NCI-H345 (cell line): ENCODE data around the gene SRSF1.
"Not testable (repeated sequence)": the region's sequence is repeated elsewhere in the genome, so short reads cannot be mapped to it uniquely, and the experiment has no call there.

Experiments
- DNase-seq: peaks from one replicate; lab custom pipeline; 2025; lab: John Stamatoyannopoulos, UW

Gene SRSF1

GRCh38 chr17:57965521-57966160 lies 41.4 kb downstream of the SRSF1 start:
- no peak for DNase-seq

GRCh38 chr17:57963149-57963511 lies 43.9 kb downstream of the SRSF1 start:
- no peak for DNase-seq

- DNase-seq: no peak
Observed at GRCh38 chr17:57962279-57963148, 44.5 kb downstream of the SRSF1 start.

- DNase-seq: no peak
Observed at GRCh38 chr17:57959929-57960328, 47.1 kb downstream of the SRSF1 start.

- not testable (repeated sequence) for DNase-seq
Observed at GRCh38 chr17:57958391-57958790, 48.7 kb downstream of the SRSF1 start.

- DNase-seq: no peak
Observed at GRCh38 chr17:57957886-57958285, 49.2 kb downstream of the SRSF1 start.

- DNase-seq: no peak
Observed at GRCh38 chr17:57957120-57957850, 49.8 kb downstream of the SRSF1 start.

GRCh38 chr17:57956291-57957119 lies 50.5 kb downstream of the SRSF1 start:
- no peak for DNase-seq

GRCh38 chr17:57955183-57955931 lies 51.7 kb downstream of the SRSF1 start, which contains the start of gene CUEDC1:
Gene CUEDC1, minus strand, starts transcription at chr17:57955412. Its CDS starts 69,848 bp downstream, at chr17:57885564.
- peak; percentile 50 for DNase-seq

GRCh38 chr17:57954397-57955182 lies 52.5 kb downstream of the SRSF1 start:
- DNase-seq: peak; percentile 78

GRCh38 chr17:57953705-57954396 lies 53.2 kb downstream of the SRSF1 start:
- no peak for DNase-seq
